A172 (cell line): ENCODE measurements around the gene VOPP1. TPM values are rescaled to one million over a fixed set of nuclear protein-coding genes. Genes with fewer than 3 reads are reported as not detected.
"Not testable (repeated sequence)": the region's sequence is repeated elsewhere in the genome, so short reads cannot be mapped to it uniquely, and the experiment has no call there.

ENCODE experiments used
- DNase-seq: peaks from one replicate; pipeline ENCODE4 v3.0.0-alpha.2; 2015; ENCODE audit warnings: low spot score
- total RNA-seq: library from RNA; depleted of rRNA; stranded (reverse); fragments of >200 nt; shearing (Covaris generic); gene quantifications from 2 replicates; pipeline ENCODE4 v1.2.3, GENCODE V29; 2014

The VOPP1 gene
- total RNA-seq, 1 experiment from 2014 or later = 112 TPM

DNA sequence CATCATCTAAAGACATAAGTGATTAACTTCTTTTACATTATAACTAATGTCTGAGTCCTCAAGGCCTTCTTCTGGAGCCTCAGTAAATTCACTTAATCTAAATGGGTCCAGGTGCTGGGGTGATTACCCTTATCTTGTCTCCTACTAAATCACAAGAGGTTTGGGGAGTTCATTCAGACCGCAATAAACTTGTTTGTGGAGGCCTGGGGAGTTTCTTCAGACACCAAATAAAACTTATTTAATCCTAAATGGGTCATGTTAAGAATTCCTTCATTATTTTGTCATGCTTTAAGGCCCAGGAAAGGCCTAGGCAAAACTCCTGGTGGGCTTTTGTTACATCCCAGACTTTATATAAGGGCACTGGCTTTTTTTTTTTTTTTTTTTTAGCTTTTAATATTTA is 62.1 kb downstream of the VOPP1 start:
- not testable (repeated sequence) for DNase-seq

- DNase-seq = no peak
These were observed 63.0 kb downstream of the VOPP1 start for GRCh38 chr7:55509322-55509721.

DNA sequence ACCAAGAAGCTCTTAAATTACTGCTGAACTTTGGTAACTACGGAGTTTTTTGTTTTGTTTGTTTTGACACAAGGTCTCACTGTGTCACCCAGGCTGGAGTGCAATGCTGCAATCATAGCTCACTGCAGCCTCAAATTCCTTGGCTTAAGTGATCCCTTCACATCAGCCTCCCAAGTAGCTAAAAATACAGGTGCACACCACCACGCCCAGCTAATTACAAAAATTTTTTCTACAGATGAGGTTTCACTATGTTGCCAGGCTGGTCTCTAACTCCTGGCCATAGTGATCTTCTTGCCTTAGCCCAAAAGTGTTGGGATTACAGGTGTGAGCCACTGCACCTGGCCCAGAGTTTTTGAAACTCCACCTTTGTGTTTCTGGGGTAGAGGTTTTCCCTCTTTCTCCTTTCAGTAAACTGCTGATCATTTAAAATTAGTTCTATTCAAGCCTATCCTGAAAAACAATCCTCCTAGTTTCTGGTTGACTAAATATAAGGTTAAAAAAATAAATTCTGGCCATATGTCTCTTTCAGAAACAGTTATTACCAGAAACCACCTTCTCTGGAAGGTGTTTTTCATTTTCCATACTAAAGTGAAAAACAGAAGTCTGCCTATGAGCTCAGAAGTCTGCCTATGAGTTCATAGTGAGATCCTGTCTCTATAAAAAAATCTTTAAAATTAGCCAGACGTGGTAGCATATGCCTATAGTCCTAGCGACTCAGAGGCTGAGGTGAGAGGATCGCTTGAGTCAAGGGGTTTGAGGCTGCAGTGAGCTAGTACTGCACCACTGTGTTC is 63.9 kb downstream of the VOPP1 start:
- no peak for DNase-seq

DNA sequence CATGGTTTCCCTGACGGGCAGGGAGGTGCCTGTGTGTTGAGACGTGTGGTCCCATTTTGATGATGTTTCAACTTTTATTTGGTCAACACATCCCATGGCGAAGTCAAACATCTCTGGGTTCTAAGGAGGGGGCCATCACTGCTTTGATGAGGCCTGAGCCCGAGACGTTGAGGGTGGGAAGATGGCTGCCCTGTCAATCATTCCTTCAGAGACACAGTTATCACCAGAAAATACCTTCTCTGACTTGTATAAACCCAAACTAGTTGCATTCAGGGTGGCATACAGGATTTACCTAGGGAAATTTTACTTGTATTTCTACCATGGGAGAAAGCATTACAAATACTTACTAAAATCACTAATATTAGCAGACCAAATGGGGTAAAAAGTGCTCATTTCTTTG is 64.6 kb downstream of the VOPP1 start:
- DNase-seq = no peak

- no peak for DNase-seq
These were observed 67.2 kb downstream of the VOPP1 start for GRCh38 chr7:55504967-55505658.

DNA sequence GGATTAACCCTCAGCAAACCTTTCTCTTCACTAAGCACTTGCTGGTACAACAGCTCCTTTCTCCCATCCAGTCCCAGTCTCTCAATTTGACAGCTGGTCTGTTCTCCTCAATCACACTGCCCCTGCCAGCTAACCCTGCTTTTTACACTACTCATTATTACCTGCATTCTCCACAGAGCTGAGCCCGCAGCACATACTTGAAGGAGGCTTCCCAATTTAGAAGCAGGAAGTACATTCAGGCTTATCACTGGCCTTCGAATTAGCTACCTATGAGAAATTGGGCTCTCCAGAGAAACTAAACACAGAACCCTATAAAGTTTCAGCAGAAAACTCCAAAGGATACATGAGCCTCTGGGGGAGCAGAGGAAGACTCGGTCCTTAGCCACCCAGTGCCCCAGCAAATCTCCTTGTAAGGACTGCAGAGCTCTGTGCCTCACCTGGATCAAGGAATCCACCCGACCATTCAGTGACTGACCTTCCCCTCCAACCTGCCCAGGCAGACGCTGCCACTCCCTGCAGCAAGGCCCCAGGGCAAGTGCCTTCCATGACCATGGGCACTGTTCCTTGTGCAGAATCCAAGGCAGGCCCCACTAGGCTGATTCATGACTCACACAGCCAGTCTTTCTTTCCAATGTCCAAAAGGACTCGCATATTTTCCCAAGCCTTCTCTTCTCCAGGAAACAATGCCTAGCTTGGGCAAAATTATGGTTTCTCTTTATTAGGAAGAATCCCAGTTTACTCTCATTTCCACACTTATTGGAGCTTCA is 68.0 kb downstream of the VOPP1 start:
- peak; percentile 28 for DNase-seq

DNA sequence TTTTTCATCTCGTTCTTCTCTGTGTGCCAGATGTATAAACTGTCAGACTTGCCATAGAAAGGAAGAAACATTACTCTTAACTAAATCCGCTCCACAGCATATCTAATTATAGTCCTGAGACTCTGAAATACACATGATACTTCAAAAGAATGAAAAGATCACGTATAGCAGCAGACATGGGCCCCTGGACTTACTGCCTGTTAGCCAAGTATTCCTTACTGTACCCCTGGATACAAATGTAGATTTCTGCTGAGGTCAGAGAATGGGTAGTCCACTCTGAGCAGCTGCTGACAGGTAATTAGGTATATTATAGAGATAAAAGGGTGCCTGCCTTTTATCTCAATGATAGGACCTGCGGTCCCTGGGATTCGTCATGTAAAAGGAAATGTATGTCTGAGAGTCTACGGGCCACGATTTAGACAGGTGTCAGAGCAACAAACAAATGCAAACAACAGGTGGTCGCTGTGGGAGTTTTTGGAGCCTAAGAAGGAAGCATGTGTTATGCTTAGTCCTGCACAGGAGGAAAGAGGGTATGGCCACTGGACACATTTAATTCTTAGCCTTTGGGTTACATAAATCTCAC is 69.4 kb downstream of the VOPP1 start:
- DNase-seq = no peak

DNA sequence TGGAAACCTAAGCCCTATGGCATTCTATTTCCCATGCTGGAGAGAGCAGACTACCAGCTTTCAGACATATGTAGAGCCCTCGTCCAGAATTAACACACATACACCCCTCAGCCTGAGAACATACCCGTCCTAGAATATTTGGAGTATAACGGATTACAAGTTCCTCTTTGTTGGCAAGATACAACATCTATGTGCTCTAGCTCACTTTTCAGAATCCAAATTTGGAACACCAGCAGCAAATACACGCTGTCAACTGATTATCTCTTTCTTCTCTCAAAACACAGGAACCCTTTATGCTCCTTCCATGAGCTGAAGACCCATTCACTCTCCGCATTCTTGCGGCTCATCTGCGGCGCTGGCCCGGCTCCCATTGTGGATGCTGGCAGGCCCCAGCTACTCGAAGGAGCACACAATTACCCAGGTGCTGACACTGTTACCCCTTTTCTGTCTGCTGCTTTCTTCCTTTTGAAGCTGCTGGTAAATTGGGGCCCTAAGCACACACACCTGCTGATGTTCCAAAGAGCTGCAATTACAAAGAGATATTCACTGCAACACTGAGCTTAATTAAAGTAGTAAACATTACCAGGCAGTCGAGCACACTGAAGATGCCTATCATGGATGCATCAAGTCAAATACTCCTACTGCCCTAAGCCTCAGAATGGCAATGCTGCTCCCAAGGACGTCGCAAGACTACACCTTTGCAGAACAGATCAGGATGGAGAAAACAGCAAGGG is 70.0 kb downstream of the VOPP1 start:
- DNase-seq = no peak

DNA sequence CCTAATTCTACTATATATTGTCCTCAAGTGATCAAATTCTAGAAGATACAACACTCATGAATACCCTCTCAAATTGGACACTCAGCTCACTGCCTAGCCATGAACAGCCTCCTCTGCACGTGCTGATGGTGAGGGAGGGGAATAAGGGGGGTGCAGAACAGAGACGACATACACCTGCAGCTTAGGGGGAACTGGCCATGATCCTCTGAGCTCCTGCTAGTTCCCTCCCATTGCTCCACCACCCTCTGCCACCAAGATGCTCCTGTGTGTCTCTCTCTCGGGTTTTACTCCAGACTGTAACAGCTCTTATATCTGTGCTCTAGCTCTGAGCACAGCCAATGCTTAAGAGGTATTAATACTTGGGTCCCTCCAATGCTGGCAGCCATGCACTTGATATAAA is 70.7 kb downstream of the VOPP1 start:
- no peak for DNase-seq

- no peak for DNase-seq
These were observed 72.1 kb downstream of the VOPP1 start for GRCh38 chr7:55500117-55500756.

- DNase-seq = no peak
These were observed 72.7 kb downstream of the VOPP1 start for GRCh38 chr7:55499591-55499990.

GRCh38 chr7:55498770-55499169 is 73.5 kb downstream of the VOPP1 start:
- no peak for DNase-seq

DNA sequence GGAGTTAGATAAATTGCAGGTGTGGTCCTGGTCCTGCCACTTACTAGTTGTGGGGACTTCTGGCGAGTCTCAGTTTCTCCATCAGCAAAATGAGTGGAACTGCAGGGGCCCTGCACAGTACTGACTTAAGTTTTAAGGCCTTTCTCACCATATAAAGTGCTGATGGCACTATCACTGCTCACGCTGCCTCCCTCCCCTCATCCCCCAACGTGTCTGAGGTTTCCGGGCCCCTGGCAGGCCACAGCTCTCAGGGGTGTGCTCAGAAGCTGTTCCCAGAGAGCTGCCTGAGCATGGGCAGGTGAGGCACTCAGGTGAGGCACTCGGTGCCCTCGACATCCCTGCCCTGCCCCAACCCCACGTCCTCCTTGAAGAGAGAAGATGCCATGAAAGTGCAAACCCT is 74.2 kb downstream of the VOPP1 start:
- DNase-seq = no peak

GRCh38 chr7:55497521-55497920 is 74.8 kb downstream of the VOPP1 start:
- DNase-seq = no peak

GRCh38 chr7:55496906-55497305 is 75.4 kb downstream of the VOPP1 start:
- no peak for DNase-seq

DNA sequence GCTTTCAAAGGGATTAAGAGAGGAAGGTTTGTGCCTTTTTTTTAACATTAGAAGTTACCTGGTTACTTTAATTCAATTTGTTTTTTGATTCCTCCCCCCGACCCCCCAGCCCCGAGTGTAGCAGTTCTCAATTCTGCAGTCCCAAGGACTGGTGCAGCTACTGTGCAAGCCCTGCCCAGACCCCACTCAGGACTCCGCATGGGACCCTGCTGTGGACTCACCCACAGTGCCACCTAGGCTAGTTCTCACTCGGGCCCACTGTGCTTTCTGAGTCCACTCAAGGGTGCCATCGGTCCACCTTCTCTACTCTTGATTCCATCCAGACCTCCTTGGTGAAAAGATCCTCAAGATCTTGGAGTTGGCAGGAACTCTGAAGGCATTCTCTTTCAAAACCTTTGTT is 77.4 kb downstream of the VOPP1 start:
- no peak for DNase-seq

GRCh38 chr7:55493408-55493807 is 78.9 kb downstream of the VOPP1 start:
- DNase-seq = peak; percentile 17

- DNase-seq = no peak
These were observed 81.0 kb downstream of the VOPP1 start for GRCh38 chr7:55491346-55491745.

DNA sequence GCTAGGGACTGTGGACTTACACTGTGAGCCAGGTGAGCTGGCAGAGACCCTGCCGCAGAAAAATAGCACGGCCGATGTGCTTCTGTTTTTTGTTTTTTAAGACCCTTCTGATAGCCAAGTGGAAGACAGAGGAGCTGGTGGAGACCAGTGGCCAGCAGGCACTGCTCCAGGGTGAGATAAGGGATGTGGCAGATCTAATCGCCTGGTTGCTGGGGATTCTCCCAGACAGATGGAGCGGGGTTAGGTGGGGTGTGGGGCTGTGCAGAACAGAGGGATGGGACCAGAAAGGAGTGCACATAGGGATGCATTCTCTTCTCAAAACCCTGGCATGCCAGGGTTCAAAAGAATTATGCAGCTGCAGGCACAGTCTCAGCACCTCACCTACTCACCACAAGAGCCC is 82.2 kb downstream of the VOPP1 start:
- no peak for DNase-seq

- no peak for DNase-seq
These were observed 82.8 kb downstream of the VOPP1 start for GRCh38 chr7:55489552-55489951.

DNA sequence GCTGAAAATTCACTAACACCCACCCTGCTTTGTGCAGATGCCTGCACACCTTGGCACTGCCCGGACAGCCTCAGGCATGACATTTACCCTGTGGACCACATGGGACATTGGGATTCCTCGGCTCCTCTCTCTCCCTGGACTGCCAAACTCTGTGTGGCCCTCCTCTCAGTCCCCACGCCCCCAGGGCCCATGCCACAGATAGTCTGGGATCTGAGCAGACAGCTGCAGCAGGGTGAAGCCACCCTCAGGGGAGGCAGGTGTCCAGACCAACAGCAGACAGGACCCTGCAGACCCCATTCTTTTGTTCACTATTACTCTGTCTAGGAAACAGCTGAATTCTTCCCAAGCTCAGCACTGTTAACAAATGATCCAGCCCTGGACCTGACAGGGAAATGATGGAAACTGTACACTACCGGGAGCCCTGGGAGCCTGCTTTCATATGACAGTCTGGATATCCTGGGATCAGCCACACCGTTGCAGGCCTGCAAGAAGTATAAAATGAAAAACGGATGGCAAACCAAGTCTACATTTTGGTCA is 83.4 kb downstream of the VOPP1 start:
- no peak for DNase-seq
